ENCODE results near the gene ZNF496. TPM values are rescaled to one million over a fixed set of nuclear protein-coding genes. Genes with fewer than 3 reads are reported as not detected.

The ZNF496 gene
- total and polyA plus RNA-seq, 9 of the 15 experiments (the other 6 are each of a cell fraction or from before 2014, with no cell fraction given): 4.3 to 54.0 (median 31.3) TPM

DNA sequence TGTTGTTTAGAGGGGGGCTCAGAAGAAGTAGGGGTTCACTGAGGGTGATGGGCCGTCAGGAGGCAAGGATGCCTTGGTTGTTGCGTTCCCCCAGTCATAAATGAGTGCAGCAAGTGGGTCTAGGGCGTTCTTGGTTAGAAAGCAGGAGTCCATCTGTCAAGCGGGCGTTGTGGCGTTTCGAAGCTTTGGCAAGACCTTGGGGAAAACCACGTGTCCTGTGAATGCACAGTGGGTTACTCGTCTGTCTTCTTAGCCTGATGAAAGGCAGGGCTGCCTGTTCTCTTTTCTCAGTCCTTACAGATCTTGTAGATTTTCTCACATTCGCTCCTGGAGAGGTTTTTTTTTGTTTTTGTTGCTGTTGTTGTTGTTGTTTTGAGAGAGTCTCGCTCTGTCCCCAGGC lies 6.3 kb upstream of the ZNF496 start:
- no peak overlapping the region for H2AFZ ChIP-seq (ENCODE audit: low read depth, low read length)
- POLR2A ChIA-PET: no interaction called here
- TF ChIP-seq, protein P1, sequence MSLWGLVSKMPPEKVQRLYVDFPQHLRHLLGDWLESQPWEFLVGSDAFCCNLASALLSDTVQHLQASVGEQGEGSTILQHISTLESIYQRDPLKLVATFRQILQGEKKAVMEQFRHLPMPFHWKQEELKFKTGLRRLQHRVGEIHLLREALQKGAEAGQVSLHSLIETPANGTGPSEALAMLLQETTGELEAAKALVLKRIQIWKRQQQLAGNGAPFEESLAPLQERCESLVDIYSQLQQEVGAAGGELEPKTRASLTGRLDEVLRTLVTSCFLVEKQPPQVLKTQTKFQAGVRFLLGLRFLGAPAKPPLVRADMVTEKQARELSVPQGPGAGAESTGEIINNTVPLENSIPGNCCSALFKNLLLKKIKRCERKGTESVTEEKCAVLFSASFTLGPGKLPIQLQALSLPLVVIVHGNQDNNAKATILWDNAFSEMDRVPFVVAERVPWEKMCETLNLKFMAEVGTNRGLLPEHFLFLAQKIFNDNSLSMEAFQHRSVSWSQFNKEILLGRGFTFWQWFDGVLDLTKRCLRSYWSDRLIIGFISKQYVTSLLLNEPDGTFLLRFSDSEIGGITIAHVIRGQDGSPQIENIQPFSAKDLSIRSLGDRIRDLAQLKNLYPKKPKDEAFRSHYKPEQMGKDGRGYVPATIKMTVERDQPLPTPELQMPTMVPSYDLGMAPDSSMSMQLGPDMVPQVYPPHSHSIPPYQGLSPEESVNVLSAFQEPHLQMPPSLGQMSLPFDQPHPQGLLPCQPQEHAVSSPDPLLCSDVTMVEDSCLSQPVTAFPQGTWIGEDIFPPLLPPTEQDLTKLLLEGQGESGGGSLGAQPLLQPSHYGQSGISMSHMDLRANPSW (CRISPR knock-in tag; IDR thresholded peaks at IDR 0.05): no peak
- TF ChIP-seq ZFX (CRISPR knock-in tag; IDR thresholded peaks at IDR 0.05): no peak
- TF ChIP-seq ATF7 (IDR thresholded peaks at IDR 0.05): no peak
- no peak for TF ChIP-seq ZKSCAN3 (CRISPR knock-in tag; IDR thresholded peaks at IDR 0.05)
- TF ChIP-seq DNMT1 (IDR thresholded peaks at IDR 0.05): no peak
- intact Hi-C loops (cut with micrococcal nuclease): no loop called here
- no peak overlapping the region for H3K9ac ChIP-seq (ENCODE audit: insufficient read depth in 1 of 2, low read depth in 2 of 2, low read length in 2 of 2)
- H3K4me3 ChIP-seq: no peak overlapping the region
- H3K79me2 ChIP-seq (ENCODE audit: control insufficient read depth, insufficient read depth, low read length): peaks cover 50% of the 10 kb centered on the region
- ATAC-seq (no peak), DNase-seq (ENCODE audit: extremely low read depth in 1 of 4, low spot score in 3 of 4) (no peak), FAIRE-seq (no peak)
- peaks cover 41% of the 10 kb centered on the region in 2 experiments for H3K4me1 ChIP-seq (replicated peaks in 1 of 2; ENCODE audit: control insufficient read depth in 2 of 2, insufficient read depth in 2 of 2, low read length in 2 of 2)
- peaks cover 11% of the 10 kb centered on the region for H3K9me1 ChIP-seq (ENCODE audit: control insufficient read depth, insufficient read depth, low read length)
- no TSS peak for BruUV-seq (replicated peaks)
- H3K4me2 ChIP-seq (ENCODE audit: insufficient read depth, low read length): no peak overlapping the region
- no peaks in the 10 kb centered on the region for H3K27me3 ChIP-seq (ENCODE audit: control insufficient read depth in 2 of 2, insufficient read depth in 2 of 2, low read length in 2 of 2)
- WGBS (ENCODE audit: insufficient coverage, low coverage, missing lambda C conversion rate): 90% methylated on average over 10 of the region's 11 CpGs
- peaks cover 57% of the 10 kb centered on the region for H3K36me3 ChIP-seq (ENCODE audit: control insufficient read depth, insufficient read depth, low read length)
- CTCF ChIA-PET (ENCODE audit: low intra/inter-chr PET ratio): no interaction called here
- H4K20me1 ChIP-seq (replicated peaks; ENCODE audit: control insufficient read depth, insufficient read depth, low read length): peaks cover 14% of the 10 kb centered on the region; the same call in 1 of the 2 replicates
- in situ Hi-C loops (cut with MboI): no loop called here
- H3K27ac ChIP-seq (ENCODE audit: extremely low read depth, low read depth, low read length): no peak overlapping the region
- H3K9me3 ChIP-seq (replicated peaks; ENCODE audit: control insufficient read depth, insufficient read depth, low read depth, low read length): no peaks in the 10 kb centered on the region
